HG03521 (cell line): ENCODE results near the gene COL6A1.
"Not testable (repeated sequence)": the region's sequence is repeated elsewhere in the genome, so short reads cannot be mapped to it uniquely, and the experiment has no call there.

Source experiments
- ATAC-seq: cut with Tn5 transposase; IDR thresholded peaks from one replicate; pipeline ENCODE4 v1.9.1; 2021; ENCODE audit warnings: mild to moderate bottlenecking, moderate library complexity; ENCODE audit not compliant: unreplicated experiment

Gene COL6A1

GRCh38 chr21:46004168-46004861 is 22.7 kb downstream of the COL6A1 start:
- no peak for ATAC-seq

- no peak for ATAC-seq
Measured at GRCh38 chr21:46005081-46005480, 23.5 kb downstream of the COL6A1 start.

GRCh38 chr21:46005481-46005881 is 23.9 kb downstream of the COL6A1 start:
- ATAC-seq, result no peak

GRCh38 chr21:46005894-46006546 is 24.4 kb downstream of the COL6A1 start:
- not testable (repeated sequence) for ATAC-seq

GRCh38 chr21:46006547-46007491 is 25.2 kb downstream of the COL6A1 start:
- no peak for ATAC-seq

- no peak for ATAC-seq
Measured at GRCh38 chr21:46007492-46007868, 25.9 kb downstream of the COL6A1 start.

GRCh38 chr21:46008893-46009621 is 27.5 kb downstream of the COL6A1 start:
- no peak for ATAC-seq

- ATAC-seq, result no peak
Measured at GRCh38 chr21:46009951-46010705, 28.6 kb downstream of the COL6A1 start.

GRCh38 chr21:46011267-46011967 is 29.8 kb downstream of the COL6A1 start:
- no peak for ATAC-seq

- ATAC-seq, result no peak
Measured at GRCh38 chr21:46012154-46012553, 30.6 kb downstream of the COL6A1 start.

- ATAC-seq, result no peak
Measured at GRCh38 chr21:46014828-46015227, 33.3 kb downstream of the COL6A1 start.

GRCh38 chr21:46017148-46017547 is 35.6 kb downstream of the COL6A1 start:
- ATAC-seq, result no peak

- no peak for ATAC-seq
Measured at GRCh38 chr21:46017695-46018094, 36.1 kb downstream of the COL6A1 start.

GRCh38 chr21:46018615-46019014 is 37.0 kb downstream of the COL6A1 start:
- no peak for ATAC-seq

GRCh38 chr21:46020581-46020980 is 39.0 kb downstream of the COL6A1 start:
- ATAC-seq, result no peak

GRCh38 chr21:46021398-46021797 is 39.8 kb downstream of the COL6A1 start:
- no peak for ATAC-seq

GRCh38 chr21:46021978-46022544 is 40.5 kb downstream of the COL6A1 start:
- ATAC-seq, result no peak

- no peak for ATAC-seq
Measured at GRCh38 chr21:46022551-46023525, 41.3 kb downstream of the COL6A1 start.
